ENCODE results near the gene ZNF577.
A peak's percentile ranks its signal among the peaks of the same experiment; 100 is the strongest.

Gene ZNF577

GRCh38 chr19:51884713-51885112 is 3.0 kb downstream of the ZNF577 start:
- in situ Hi-C loops (cut with MboI; ENCODE audit: low pct_unique_long_range_greater_than_20kb, low sequenced_read_pairs): no loop called here

GRCh38 chr19:51882518-51882917 is 5.2 kb downstream of the ZNF577 start:
- DNase-seq: no peak
- in situ Hi-C loops (cut with MboI; ENCODE audit: low pct_unique_long_range_greater_than_20kb, low sequenced_read_pairs): no loop called here

More at GRCh38 chr19:51884713-51885112, 3.0 kb downstream of the ZNF577 start:
- DNase-seq: no peak

- no peak for DNase-seq
- in situ Hi-C loops (cut with MboI; ENCODE audit: low pct_unique_long_range_greater_than_20kb, low sequenced_read_pairs): no loop called here
Measured at GRCh38 chr19:51873097-51873496, 14.7 kb downstream of the ZNF577 start.

- in situ Hi-C loops (cut with MboI; ENCODE audit: low pct_unique_long_range_greater_than_20kb, low sequenced_read_pairs): no loop called here
- no peak for DNase-seq
Measured at GRCh38 chr19:51861870-51862622, 25.7 kb downstream of the ZNF577 start.

DNA sequence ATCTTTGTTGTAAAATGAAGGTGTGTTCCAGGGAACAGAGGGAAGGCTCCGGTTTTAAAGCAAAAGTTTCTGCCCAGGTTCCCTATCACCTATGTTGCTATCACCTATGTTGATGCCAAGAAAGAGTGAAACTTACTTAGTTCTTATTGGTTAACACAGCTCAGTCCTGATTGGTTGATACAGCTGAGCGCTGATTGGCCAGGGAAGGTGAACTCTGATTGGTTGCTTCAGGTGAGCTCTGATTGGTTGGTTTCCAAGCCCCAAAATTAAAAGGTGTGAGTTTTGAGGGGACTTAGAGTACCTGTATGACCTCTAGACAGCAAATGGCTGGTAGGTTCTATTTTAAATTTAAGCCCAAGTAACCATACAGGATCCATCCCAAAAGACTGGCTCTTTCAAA is 50.6 kb downstream of the ZNF577 start:
- in situ Hi-C loops (cut with MboI; ENCODE audit: low pct_unique_long_range_greater_than_20kb, low sequenced_read_pairs): no loop called here

GRCh38 chr19:51830274-51830673 is 57.5 kb downstream of the ZNF577 start:
- in situ Hi-C loops (cut with MboI; ENCODE audit: low pct_unique_long_range_greater_than_20kb, low sequenced_read_pairs): no loop called here
- peak; percentile 84 for DNase-seq

More for the DNA sequence above, 50.6 kb downstream of the ZNF577 start:
- no peak for DNase-seq

- in situ Hi-C loops (cut with MboI; ENCODE audit: low pct_unique_long_range_greater_than_20kb, low sequenced_read_pairs): no loop called here
Measured at GRCh38 chr19:51824281-51825005, 63.3 kb downstream of the ZNF577 start.

GRCh38 chr19:51822946-51823345 is 64.8 kb downstream of the ZNF577 start:
- in situ Hi-C loops (cut with MboI; ENCODE audit: low pct_unique_long_range_greater_than_20kb, low sequenced_read_pairs): no loop called here
- no peak for DNase-seq

More at GRCh38 chr19:51824281-51825005, 63.3 kb downstream of the ZNF577 start:
- peak; percentile 94 for DNase-seq

GRCh38 chr19:51822325-51822724 is 65.4 kb downstream of the ZNF577 start:
- in situ Hi-C loops (cut with MboI; ENCODE audit: low pct_unique_long_range_greater_than_20kb, low sequenced_read_pairs): no loop called here
- peak; percentile 45 for DNase-seq

DNA sequence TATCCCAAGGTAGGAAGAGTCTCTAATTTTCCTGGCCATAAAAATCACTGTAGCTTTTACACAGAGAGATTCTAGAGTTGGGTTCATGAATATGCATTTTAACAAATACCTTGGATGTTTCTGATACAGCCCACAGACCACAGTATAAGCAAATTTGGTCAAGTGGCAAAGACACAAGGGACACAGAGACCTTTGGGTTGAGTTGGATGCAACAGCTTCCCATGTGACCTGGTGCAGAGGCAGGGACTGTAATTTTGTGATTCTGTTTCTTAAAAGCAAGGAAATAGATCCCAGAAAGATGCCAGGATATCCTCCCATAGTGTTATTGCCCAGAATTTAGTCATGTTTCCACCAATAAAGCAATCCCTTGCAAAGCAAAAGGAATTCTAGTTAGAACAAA is 65.8 kb downstream of the ZNF577 start:
- no peak for DNase-seq
- in situ Hi-C loops (cut with MboI; ENCODE audit: low pct_unique_long_range_greater_than_20kb, low sequenced_read_pairs): no loop called here

DNA sequence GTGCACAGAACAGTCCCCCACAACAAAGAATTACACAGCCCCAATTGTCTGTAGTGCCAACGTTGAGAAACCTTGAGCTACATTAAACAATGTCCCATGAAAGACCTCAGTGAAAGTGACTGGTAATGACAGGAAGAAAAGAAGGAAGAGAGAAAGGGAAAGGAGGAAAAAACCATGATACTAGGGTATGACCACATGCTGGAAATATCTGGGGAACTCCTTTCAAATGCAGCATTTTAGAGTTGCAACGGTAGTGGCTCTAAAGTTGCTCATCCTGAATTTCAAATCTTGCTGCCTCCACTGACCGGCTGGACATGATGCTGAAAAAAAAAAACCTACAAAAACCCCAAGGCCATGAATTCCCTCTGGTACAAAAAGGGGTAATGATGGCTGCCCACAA is 66.3 kb downstream of the ZNF577 start:
- in situ Hi-C loops (cut with MboI; ENCODE audit: low pct_unique_long_range_greater_than_20kb, low sequenced_read_pairs): no loop called here
- no peak for DNase-seq
